ENCODE data around the gene FNDC3A.

Gene FNDC3A

GRCh38 chr13:49165798-49166752 is 190.4 kb downstream of the FNDC3A start:
- Mint-ChIP-seq H3K4me3 (no peak overlapping the region), H3K27me3 (no peaks in the 10 kb centered on the region), H3K27ac (peak overlapping the region in 1 of 2 donors; percentile 59), H3K9me3 (peaks cover 6 to 9% of the 10 kb centered on the region in 2 donors), H3K4me1 (ENCODE audit: low read depth in 2 of 2) (peaks cover 11 to 14% of the 10 kb centered on the region in 2 donors), H3K36me3 (ENCODE audit: insufficient read depth) (peaks cover 36% of the 10 kb centered on the region)
- DNase-seq (no peak), ATAC-seq (replicated peaks) (no peak)

GRCh38 chr13:49171359-49171758 is 195.6 kb downstream of the FNDC3A start:
- no peak for DNase-seq
- no peaks in the 10 kb centered on the region for H3K9me3 Mint-ChIP-seq
- peaks cover 42% of the 10 kb centered on the region for H3K36me3 Mint-ChIP-seq (ENCODE audit: insufficient read depth)
- no peaks in the 10 kb centered on the region for H3K27me3 Mint-ChIP-seq
- peaks cover 0 to 5% of the 10 kb centered on the region in 2 donors for H3K4me1 Mint-ChIP-seq (ENCODE audit: low read depth in 2 of 2)
- no peak for ATAC-seq (replicated peaks)
- H3K4me3 Mint-ChIP-seq = no peak overlapping the region
- no peak overlapping the region for H3K27ac Mint-ChIP-seq

- H3K4me1 Mint-ChIP-seq (ENCODE audit: low read depth in 2 of 2) = no peaks in the 10 kb centered on the region
- no peaks in the 10 kb centered on the region for H3K9me3 Mint-ChIP-seq
- ATAC-seq (replicated peaks) (no peak), DNase-seq (no peak)
- no peak overlapping the region for H3K27ac Mint-ChIP-seq
- H3K4me3 Mint-ChIP-seq = no peak overlapping the region
- no peaks in the 10 kb centered on the region for H3K27me3 Mint-ChIP-seq
- peaks cover 55% of the 10 kb centered on the region for H3K36me3 Mint-ChIP-seq (ENCODE audit: insufficient read depth)
Observed at GRCh38 chr13:49183672-49184325, 208.1 kb downstream of the FNDC3A start.

GRCh38 chr13:49184621-49185020 is 208.9 kb downstream of the FNDC3A start:
- Mint-ChIP-seq H3K27me3 (no peaks in the 10 kb centered on the region), H3K27ac (no peak overlapping the region), H3K4me1 (ENCODE audit: low read depth in 2 of 2) (no peaks in the 10 kb centered on the region), H3K9me3 (no peaks in the 10 kb centered on the region), H3K36me3 (ENCODE audit: insufficient read depth) (peaks cover 57% of the 10 kb centered on the region), H3K4me3 (no peak overlapping the region)
- no peak for DNase-seq
- ATAC-seq (replicated peaks) = no peak

- no peak for DNase-seq
- Mint-ChIP-seq H3K36me3 (ENCODE audit: insufficient read depth) (peaks cover 60% of the 10 kb centered on the region), H3K4me1 (ENCODE audit: low read depth in 2 of 2) (no peaks in the 10 kb centered on the region), H3K27me3 (no peaks in the 10 kb centered on the region), H3K9me3 (no peaks in the 10 kb centered on the region), H3K4me3 (no peak overlapping the region), H3K27ac (no peak overlapping the region)
- no peak for ATAC-seq (replicated peaks)
Observed at GRCh38 chr13:49185264-49185663, 209.6 kb downstream of the FNDC3A start.

- no peak for ATAC-seq (replicated peaks)
- no peaks in the 10 kb centered on the region for H3K4me1 Mint-ChIP-seq (ENCODE audit: low read depth in 2 of 2)
- no peak for DNase-seq
- no peaks in the 10 kb centered on the region for H3K9me3 Mint-ChIP-seq
- H3K4me3 Mint-ChIP-seq = no peak overlapping the region
- peaks cover 83% of the 10 kb centered on the region for H3K36me3 Mint-ChIP-seq (ENCODE audit: insufficient read depth)
- no peaks in the 10 kb centered on the region for H3K27me3 Mint-ChIP-seq
- no peak overlapping the region for H3K27ac Mint-ChIP-seq
Observed at GRCh38 chr13:49190901-49191300, 215.2 kb downstream of the FNDC3A start.

GRCh38 chr13:49206641-49207040 is 230.9 kb downstream of the FNDC3A start:
- no peak overlapping the region for H3K27ac Mint-ChIP-seq
- no peaks in the 10 kb centered on the region for H3K27me3 Mint-ChIP-seq
- H3K9me3 Mint-ChIP-seq = no peaks in the 10 kb centered on the region
- ATAC-seq (replicated peaks) = no peak
- peaks cover 40% of the 10 kb centered on the region for H3K36me3 Mint-ChIP-seq (ENCODE audit: insufficient read depth)
- H3K4me3 Mint-ChIP-seq = no peak overlapping the region
- no peak for DNase-seq
- no peaks in the 10 kb centered on the region for H3K4me1 Mint-ChIP-seq (ENCODE audit: low read depth in 2 of 2)

GRCh38 chr13:49208619-49209018 is 232.9 kb downstream of the FNDC3A start:
- Mint-ChIP-seq H3K27ac (no peak overlapping the region), H3K4me1 (ENCODE audit: low read depth in 2 of 2) (no peaks in the 10 kb centered on the region), H3K9me3 (no peaks in the 10 kb centered on the region), H3K4me3 (no peak overlapping the region), H3K36me3 (ENCODE audit: insufficient read depth) (peaks cover 22% of the 10 kb centered on the region), H3K27me3 (no peaks in the 10 kb centered on the region)
- no peak for DNase-seq
- ATAC-seq (replicated peaks) = no peak

- Mint-ChIP-seq H3K4me3 (no peak overlapping the region), H3K4me1 (ENCODE audit: low read depth in 2 of 2) (peaks cover 6% of the 10 kb centered on the region in 2 donors), H3K27ac (no peak overlapping the region), H3K27me3 (no peaks in the 10 kb centered on the region), H3K36me3 (ENCODE audit: insufficient read depth) (peaks cover 24% of the 10 kb centered on the region), H3K9me3 (no peaks in the 10 kb centered on the region)
- DNase-seq (no peak), ATAC-seq (replicated peaks) (no peak)
Observed at GRCh38 chr13:49210114-49210513, 234.4 kb downstream of the FNDC3A start.

- no peaks in the 10 kb centered on the region for H3K27me3 Mint-ChIP-seq
- H3K9me3 Mint-ChIP-seq = no peaks in the 10 kb centered on the region
- no peak for ATAC-seq (replicated peaks)
- no peak for DNase-seq
- peaks cover 8 to 9% of the 10 kb centered on the region in 2 donors for H3K4me1 Mint-ChIP-seq (ENCODE audit: low read depth in 2 of 2)
- no peak overlapping the region for H3K4me3 Mint-ChIP-seq
- peaks cover 19% of the 10 kb centered on the region for H3K36me3 Mint-ChIP-seq (ENCODE audit: insufficient read depth)
- peak overlapping the region in 1 of 2 donors; percentile 6 for H3K27ac Mint-ChIP-seq
Observed at GRCh38 chr13:49210669-49211068, 235.0 kb downstream of the FNDC3A start.

GRCh38 chr13:49213539-49213938 is 237.8 kb downstream of the FNDC3A start:
- Mint-ChIP-seq H3K4me3 (no peak overlapping the region), H3K27ac (no peak overlapping the region), H3K4me1 (ENCODE audit: low read depth in 2 of 2) (peaks cover 8 to 12% of the 10 kb centered on the region in 2 donors), H3K9me3 (no peaks in the 10 kb centered on the region), H3K27me3 (peaks cover 24 to 25% of the 10 kb centered on the region in 2 donors), H3K36me3 (ENCODE audit: insufficient read depth) (peaks cover 7% of the 10 kb centered on the region)
- no peak for DNase-seq
- ATAC-seq (replicated peaks) = no peak

GRCh38 chr13:49213997-49214916 is 238.5 kb downstream of the FNDC3A start:
- H3K9me3 Mint-ChIP-seq = no peaks in the 10 kb centered on the region
- H3K4me3 Mint-ChIP-seq = no peak overlapping the region
- ATAC-seq (replicated peaks) (no peak), DNase-seq (no peak)
- peaks cover 8 to 15% of the 10 kb centered on the region in 2 donors for H3K4me1 Mint-ChIP-seq (ENCODE audit: low read depth in 2 of 2)
- H3K27me3 Mint-ChIP-seq = peaks cover 31 to 33% of the 10 kb centered on the region in 2 donors
- peaks cover 7% of the 10 kb centered on the region for H3K36me3 Mint-ChIP-seq (ENCODE audit: insufficient read depth)
- H3K27ac Mint-ChIP-seq = peak overlapping the region; percentile 11 to 22

GRCh38 chr13:49214917-49215376 is 239.2 kb downstream of the FNDC3A start:
- peak; percentile 81 for ATAC-seq (replicated peaks)
- H3K27ac Mint-ChIP-seq = peak overlapping the region; percentile 11 to 22

More at GRCh38 chr13:49214917-49215376, 239.2 kb downstream of the FNDC3A start:
- no peaks in the 10 kb centered on the region for H3K9me3 Mint-ChIP-seq
- H3K27me3 Mint-ChIP-seq = peaks cover 37 to 39% of the 10 kb centered on the region in 2 donors
- no peak overlapping the region for H3K4me3 Mint-ChIP-seq
- DNase-seq = peak in 1 of 3 experiments; percentile 14
- H3K36me3 Mint-ChIP-seq (ENCODE audit: insufficient read depth) = peaks cover 7% of the 10 kb centered on the region
- H3K4me1 Mint-ChIP-seq (ENCODE audit: low read depth in 2 of 2) = peaks cover 8 to 17% of the 10 kb centered on the region in 2 donors

All from effector memory CD8-positive, alpha-beta T cell (primary cell).